H1 (cell line): ENCODE data around the gene TCIRG1. TPM values are rescaled to one million over a fixed set of nuclear protein-coding genes. Genes with fewer than 3 reads are reported as not detected.

Experiments used
- CTBP2 ChIP-seq: IDR thresholded peaks from 2 replicates; pipeline ENCODE4 v1.7.0; 2011; ENCODE audit warnings: borderline replicate concordance, mild to moderate bottlenecking, moderate library complexity, mixed read lengths, low read length; ENCODE audit not compliant: insufficient read depth, insufficient read length
- RBBP5 ChIP-seq: IDR thresholded peaks from 2 replicates; pipeline ENCODE4 v1.7.1; 2012; ENCODE audit warnings: low read depth, mild to moderate bottlenecking, inconsistent platforms, low read length, moderate library complexity, borderline replicate concordance
- polyA plus RNA-seq, 7 experiments: library from polyadenylated mRNA; depleted of rRNA in 3 of 7; stranded (reverse) in 5 of 7; unstranded in 2 of 7; fragments of >200 nt in 5 of 7; fragments of 200-250 nt in 2 of 7; gene quantifications; 1 replicate in 5 of 7; 2 replicates in 1 of 7; 4 replicates in 1 of 7; pipeline versions ENCODE4 v1.2.1 to v1.2.3, GENCODE V29; 2011 to 2013; ENCODE audit warnings: missing spikeins in 2 of 7, mixed read lengths in 2 of 7
- total RNA-seq: library from RNA; stranded (reverse); fragmentation: NEBNext Ultra II Directional; extraction: Animal tissue kit (Norgen Biotek cat#: 25700); gene quantifications from 2 replicates; pipeline ENCODE4 v1.2.1, GENCODE V29; 2021

Gene TCIRG1
- total and polyA plus RNA-seq, 2 of the 8 experiments (the other 6 are each of a cell fraction or from before 2014, with no cell fraction given) = 25.3 to 39.6 TPM

- no peak for TF ChIP-seq CTBP2
- no peak for TF ChIP-seq RBBP5
- TF ChIP-seq, all 59 proteins: peak for 0
Observed at GRCh38 chr11:68093565-68093964, 54.7 kb downstream of the TCIRG1 start (continued).
